Daoy (cell line): ENCODE measurements around the gene CRAMP1. TPM values are rescaled to one million over a fixed set of nuclear protein-coding genes. Genes with fewer than 3 reads are reported as not detected.
"Not testable (repeated sequence)": the region's sequence is repeated elsewhere in the genome, so short reads cannot be mapped to it uniquely, and the experiment has no call there.

Experiments used
- DNase-seq: peaks from one replicate; pipeline ENCODE4 v3.0.0-alpha.2; 2015; ENCODE audit warnings: low read depth
- total RNA-seq: library from RNA; depleted of rRNA; stranded (reverse); fragments of >200 nt; shearing (Covaris generic); gene quantifications from 2 replicates; pipeline ENCODE4 v1.2.3, GENCODE V29; 2014; rRNA removed

CRAMP1 gene
- total RNA-seq, 1 experiment from 2014 or later = 5.8 TPM

DNA sequence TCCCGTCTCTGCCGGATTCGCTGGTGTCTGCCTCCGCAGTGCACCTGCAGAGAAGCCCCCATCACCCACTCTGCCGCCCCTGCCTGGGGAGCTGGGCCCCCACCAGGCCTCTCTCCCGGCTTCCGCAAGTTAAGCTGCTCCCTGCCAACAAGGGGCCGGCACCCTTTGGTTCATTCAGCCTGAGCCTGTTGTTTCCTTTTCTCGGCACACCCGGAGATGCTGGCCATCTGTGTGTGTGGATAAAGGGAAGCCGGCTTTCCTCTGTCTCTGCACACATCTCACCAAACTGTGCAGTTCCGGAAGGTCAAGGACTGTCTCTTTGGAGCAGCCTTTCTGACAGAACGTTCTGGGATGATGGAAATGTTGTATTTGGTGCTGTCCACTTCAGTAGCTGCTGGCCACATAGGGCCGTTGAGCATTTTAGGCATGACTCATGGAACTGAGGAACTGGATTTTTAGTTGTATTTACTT, 100.7 kb downstream of the CRAMP1 start:
- no peak for DNase-seq

DNA sequence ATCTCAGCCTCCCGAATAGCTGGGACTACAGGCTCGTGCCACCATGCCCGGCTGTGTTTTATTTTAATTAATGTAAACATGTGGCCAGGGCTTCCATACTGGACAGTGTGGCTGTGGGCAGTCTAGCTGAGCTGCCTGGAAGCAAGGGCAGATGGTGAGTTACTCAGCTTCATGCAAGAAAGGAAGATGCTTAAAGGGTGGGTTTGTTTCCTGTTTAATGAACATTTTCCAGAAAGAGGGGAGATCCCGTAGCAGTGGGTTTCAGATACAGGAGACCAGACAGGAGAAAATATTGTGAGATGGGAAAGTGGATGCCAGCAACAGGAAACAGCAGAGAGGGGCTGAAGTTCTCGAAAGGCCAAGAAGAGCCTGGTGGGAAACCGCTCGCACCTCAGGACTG, 101.2 kb downstream of the CRAMP1 start:
- DNase-seq = no peak

GRCh38 chr16:1713933-1714332, 101.8 kb downstream of the CRAMP1 start:
- no peak for DNase-seq

- DNase-seq = no peak
These were observed 103.1 kb downstream of the CRAMP1 start for GRCh38 chr16:1715220-1715619.

DNA sequence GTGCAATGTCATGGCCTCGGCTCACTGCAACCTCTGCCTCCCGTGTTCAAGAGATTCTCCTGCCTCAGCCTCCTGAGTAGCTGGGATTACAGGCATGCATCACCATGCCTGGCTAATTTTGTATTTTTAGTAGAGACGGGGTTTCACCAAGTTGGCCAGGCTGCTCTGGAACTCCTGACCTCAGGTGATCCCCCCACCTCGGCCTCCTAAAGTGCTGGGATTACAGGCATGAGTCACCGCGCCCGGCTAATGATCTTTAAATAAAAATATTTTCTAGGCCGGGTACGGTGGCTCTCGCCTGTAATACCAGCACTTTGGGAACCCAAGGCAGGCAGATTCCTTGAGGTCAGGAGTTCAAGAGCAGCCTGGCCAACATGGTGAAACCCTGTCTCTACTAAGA, 106.1 kb downstream of the CRAMP1 start:
- not testable (repeated sequence) for DNase-seq

DNA sequence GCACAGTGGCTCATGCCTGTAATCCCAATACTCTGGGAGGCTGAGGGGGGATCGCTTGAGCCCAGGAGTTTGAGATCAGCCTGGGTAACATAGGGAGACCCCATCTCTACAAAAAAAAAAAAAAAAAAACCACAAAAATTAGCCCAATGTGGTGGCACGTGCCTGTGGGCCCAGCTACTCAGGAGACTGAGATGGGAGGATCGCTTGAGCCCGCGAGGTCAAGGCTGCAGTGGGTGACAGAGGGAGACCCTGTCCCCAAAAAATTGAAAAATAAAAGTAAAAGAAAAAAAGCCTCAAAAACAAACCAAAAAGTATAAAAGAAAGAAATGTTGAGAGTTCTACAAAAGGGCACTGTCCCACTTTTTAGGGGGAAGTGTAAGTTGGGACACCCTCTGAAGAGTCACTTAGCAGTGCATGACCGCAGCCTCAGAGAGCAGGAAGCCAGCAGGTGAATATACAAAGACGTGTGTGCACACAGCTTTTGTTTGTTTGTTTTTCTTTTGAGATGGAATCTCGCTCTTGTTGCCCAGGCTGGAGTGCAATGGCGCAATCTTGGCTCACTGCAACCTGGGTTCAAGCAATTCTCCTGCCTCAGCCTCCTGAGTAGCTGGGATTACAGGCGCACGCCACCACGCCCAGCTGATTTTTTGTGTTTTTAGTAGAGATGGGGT, 107.5 kb downstream of the CRAMP1 start:
- DNase-seq = not testable (repeated sequence)

- DNase-seq = no peak
These were observed 109.2 kb downstream of the CRAMP1 start for GRCh38 chr16:1721372-1721771.

DNA sequence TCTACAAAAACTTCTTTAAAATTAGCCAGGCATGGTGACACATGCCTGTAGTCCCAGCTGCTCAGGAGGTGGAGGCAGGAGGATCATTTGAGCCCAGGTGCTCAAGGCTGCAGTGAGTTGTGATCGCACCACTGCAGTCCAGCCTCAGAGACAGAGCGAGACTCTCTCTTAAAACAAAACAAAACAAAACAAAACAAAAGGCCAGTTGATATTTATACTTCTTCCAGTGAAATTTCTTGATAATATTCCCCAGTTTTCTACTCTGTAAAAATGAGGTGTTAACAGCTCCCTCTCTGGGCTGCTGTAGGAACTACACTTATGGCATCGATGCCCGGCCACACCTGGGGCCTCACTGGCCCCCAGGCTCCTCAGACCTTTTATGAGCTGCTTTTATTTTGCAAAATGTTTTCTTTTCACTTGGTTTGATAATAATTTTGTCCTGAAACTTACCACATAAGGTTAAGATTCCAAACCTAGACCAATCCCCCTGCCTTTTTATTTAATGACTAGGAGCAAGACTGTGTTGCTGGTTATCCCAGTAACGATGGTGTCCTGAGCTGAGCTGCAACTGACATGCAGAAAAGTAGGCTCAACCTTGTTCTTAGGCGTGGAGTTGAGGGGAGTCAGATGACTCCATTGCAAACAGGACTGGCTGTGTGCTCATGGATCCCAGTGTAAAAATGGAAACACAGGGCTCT, 111.4 kb downstream of the CRAMP1 start:
- DNase-seq = no peak

GRCh38 chr16:1724491-1724890, 112.3 kb downstream of the CRAMP1 start:
- no peak for DNase-seq

DNA sequence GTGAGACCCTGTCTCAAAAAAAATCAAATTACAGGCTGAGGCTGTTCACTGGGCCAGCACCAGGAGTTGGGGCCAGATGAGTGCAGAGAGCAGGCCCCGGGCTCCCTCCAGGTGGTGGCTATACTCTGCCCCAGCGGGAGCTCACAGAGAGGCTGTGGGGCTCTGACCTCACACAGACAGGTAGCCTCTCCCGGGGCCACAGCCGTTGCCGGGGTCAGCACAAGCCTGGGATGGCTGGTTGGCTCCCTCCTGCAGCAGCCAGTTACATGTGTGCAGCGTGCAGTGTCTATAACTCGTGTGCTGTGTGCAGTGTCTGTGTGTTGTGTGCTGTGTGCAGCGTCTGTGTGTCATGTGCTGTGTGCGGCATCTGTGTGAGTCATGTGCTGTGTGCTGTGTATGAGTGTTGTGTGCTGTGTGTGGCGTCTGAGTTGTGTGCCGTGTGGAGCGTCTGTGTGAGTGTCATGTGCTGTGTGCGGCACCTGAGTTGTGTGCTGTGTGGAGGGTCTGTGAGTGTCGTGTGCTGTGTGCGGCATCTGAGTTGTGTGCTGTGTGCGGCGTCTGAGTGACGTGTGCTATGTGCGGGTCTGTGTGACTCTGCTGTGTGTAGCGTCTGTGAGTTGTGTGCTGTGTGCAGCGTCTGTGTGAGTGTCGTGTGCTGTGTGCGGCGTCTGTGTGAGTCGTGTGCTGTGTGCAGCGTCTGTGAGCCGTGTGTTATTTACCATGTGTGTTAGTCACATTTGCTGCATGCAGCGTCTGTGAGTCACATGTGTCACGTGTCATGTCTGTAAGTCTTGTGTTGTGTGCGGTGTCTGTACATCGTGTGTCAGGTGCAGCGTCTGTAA, 114.7 kb downstream of the CRAMP1 start:
- no peak for DNase-seq

Other genes starting within 250 kb of the CRAMP1 start
- 12.1 and 13.7 TPM in 2 replicates for gene UNKL, start 197.7 kb upstream of the CRAMP1 start, total RNA-seq
- gene UQCC4, start 191.6 kb upstream of the CRAMP1 start, total RNA-seq = 21.7 and 25.8 TPM in 2 replicates
- not detected in 2 replicates for gene PERCC1, start 181.3 kb upstream of the CRAMP1 start, total RNA-seq
- gene CCDC154, start 167.8 kb upstream of the CRAMP1 start, total RNA-seq = not detected in 2 replicates
- 15.6 and 28.2 TPM in 2 replicates for gene CLCN7, start 137.3 kb upstream of the CRAMP1 start, total RNA-seq
- gene PTX4, start 123.4 kb upstream of the CRAMP1 start, total RNA-seq = not detected in 2 replicates
- 19.9 and 44.0 TPM in 2 replicates for gene TELO2, start 119.0 kb upstream of the CRAMP1 start, total RNA-seq
- 1.1 TPM in 1 of 2 replicates, not detected in the other for gene TMEM204, start 78.7 kb upstream of the CRAMP1 start, total RNA-seq
- gene IFT140, start 288 bp upstream of the CRAMP1 start, total RNA-seq = 7.8 and 9.8 TPM in 2 replicates
- 75.4 and 121 TPM in 2 replicates for gene JPT2, start 65.9 kb downstream of the CRAMP1 start, total RNA-seq
- 8.9 and 17.5 TPM in 2 replicates for gene MAPK8IP3, start 93.8 kb downstream of the CRAMP1 start, total RNA-seq
- 16.5 and 28.0 TPM in 2 replicates for gene NME3, start 159.2 kb downstream of the CRAMP1 start, total RNA-seq
- 8.6 and 10.1 TPM in 2 replicates for gene EME2, start 160.4 kb downstream of the CRAMP1 start, total RNA-seq
- 153 and 201 TPM in 2 replicates for gene MRPS34, start 160.8 kb downstream of the CRAMP1 start, total RNA-seq
- gene SPSB3, start 170.2 kb downstream of the CRAMP1 start, total RNA-seq = 20.2 and 21.7 TPM in 2 replicates
- gene NUBP2, start 170.6 kb downstream of the CRAMP1 start, total RNA-seq = 75.7 and 97.2 TPM in 2 replicates
- not detected in 2 replicates for gene IGFALS, start 181.3 kb downstream of the CRAMP1 start, total RNA-seq
- gene HAGH, start 214.5 kb downstream of the CRAMP1 start, total RNA-seq = 23.5 and 28.2 TPM in 2 replicates
- 26.6 and 50.7 TPM in 2 replicates for gene FAHD1, start 214.8 kb downstream of the CRAMP1 start, total RNA-seq